ENCODE results near the gene GPR132. TPM values are rescaled to one million over a fixed set of nuclear protein-coding genes. Genes with fewer than 3 reads are reported as not detected.

The GPR132 gene
- total and polyA plus RNA-seq, 2 of the 13 experiments (the other 11 are each of a cell fraction or from before 2014, with no cell fraction given) = not detected

- TF ChIP-seq ZBTB34 (CRISPR knock-in tag; IDR thresholded peaks at IDR 0.05) (no peak), ETV5 (CRISPR knock-in tag; IDR thresholded peaks at IDR 0.05; ENCODE audit: borderline replicate concordance) (0 out of 2 replicates have a peak, but pooled peaks have one; percentile 13), ZNF614 (CRISPR knock-in tag; IDR thresholded peaks at IDR 0.05; ENCODE audit: borderline replicate concordance) (no peak; the same call in 1 of the 2 replicates), POLR2G (IDR thresholded peaks at IDR 0.05; ENCODE audit: low read depth, low read length) (no peak), MTF2 (CRISPR knock-in tag; IDR thresholded peaks at IDR 0.05; ENCODE audit: borderline replicate concordance) (peak; percentile 85; the same call in 1 of the 2 replicates), ZNF143 (CRISPR knock-in tag; IDR thresholded peaks at IDR 0.05) (no peak), GABPB1 (CRISPR knock-in tag; IDR thresholded peaks at IDR 0.05) (peak; percentile 65), HNRNPLL (IDR thresholded peaks at IDR 0.05; ENCODE audit: low read depth, low read length, poor library complexity, severe bottlenecking) (peak; percentile 58), PRDM10 (CRISPR knock-in tag; IDR thresholded peaks at IDR 0.05; ENCODE audit: low read depth) (0 out of 2 replicates have a peak, but pooled peaks have one; percentile 41), ZBTB1 (CRISPR knock-in tag; IDR thresholded peaks at IDR 0.05; ENCODE audit: borderline replicate concordance) (no peak), BORCS8-MEF2B (CRISPR knock-in tag; IDR thresholded peaks at IDR 0.05) (peak; percentile 54; the same call in 1 of the 2 replicates), SP4 (CRISPR knock-in tag; IDR thresholded peaks at IDR 0.05) (peak; percentile 63), ZNF296 (CRISPR knock-in tag; conservative IDR thresholded peaks at IDR 0.05) (no peak), ZBTB20 (CRISPR knock-in tag; IDR thresholded peaks at IDR 0.05; ENCODE audit: borderline replicate concordance, low read depth) (no peak), SMC3 (IDR thresholded peaks at IDR 0.05; ENCODE audit: low read length) (peak; percentile 88), ZNF557 (CRISPR knock-in tag; IDR thresholded peaks at IDR 0.05) (no peak), MIER2 (CRISPR knock-in tag; IDR thresholded peaks at IDR 0.05) (peak; percentile 66; the same call in 1 of the 2 replicates), HNRNPK (IDR thresholded peaks at IDR 0.05; ENCODE audit: low read depth, low read length, poor library complexity, severe bottlenecking) (peak; percentile 22), ZBTB33 (CRISPR knock-in tag; IDR thresholded peaks at IDR 0.05) (peak; percentile 52; the same call in 1 of the 2 replicates), JUND (CRISPR knock-in tag; IDR thresholded peaks at IDR 0.05) (no peak), PHF21A (CRISPR knock-in tag; IDR thresholded peaks at IDR 0.05) (peak; percentile 73), IRF9 (CRISPR knock-in tag; IDR thresholded peaks at IDR 0.05; ENCODE audit: borderline replicate concordance) (no peak)
Observed at GRCh38 chr14:105045710-105046326, 19.4 kb downstream of the GPR132 start (continued).

Measured in HepG2 (cell line).